Measurements from ENCODE around the gene BCO1.

The BCO1 gene

GRCh38 chr16:81279392-81279791 lies 40.9 kb downstream of the BCO1 start:
- DNase-seq (ENCODE audit: low read depth) = no peak
- TF ChIP-seq CTCF (IDR thresholded peaks at IDR 0.05; ENCODE audit: control insufficient read depth, extremely low read depth, insufficient read depth) = no peak
- no peak overlapping the region for H3K4me3 ChIP-seq (ENCODE audit: low read depth, low read length)

GRCh38 chr16:81280393-81280792 lies 41.9 kb downstream of the BCO1 start:
- TF ChIP-seq CTCF (IDR thresholded peaks at IDR 0.05; ENCODE audit: control insufficient read depth, extremely low read depth, insufficient read depth) = no peak
- DNase-seq (ENCODE audit: low read depth) = no peak
- no peak overlapping the region for H3K4me3 ChIP-seq (ENCODE audit: low read depth, low read length)

GRCh38 chr16:81283044-81283443 lies 44.6 kb downstream of the BCO1 start:
- TF ChIP-seq CTCF (IDR thresholded peaks at IDR 0.05; ENCODE audit: control insufficient read depth, extremely low read depth, insufficient read depth) = no peak
- DNase-seq (ENCODE audit: low read depth) = no peak

GRCh38 chr16:81284995-81285600 lies 46.6 kb downstream of the BCO1 start:
- no peak overlapping the region for H3K4me3 ChIP-seq (ENCODE audit: low read depth, low read length)
- DNase-seq (ENCODE audit: low read depth) = no peak
- no peak for TF ChIP-seq CTCF (IDR thresholded peaks at IDR 0.05; ENCODE audit: control insufficient read depth, extremely low read depth, insufficient read depth)

More at GRCh38 chr16:81283044-81283443, 44.6 kb downstream of the BCO1 start:
- no peak overlapping the region for H3K4me3 ChIP-seq (ENCODE audit: low read depth, low read length)

GRCh38 chr16:81286190-81286589 lies 47.7 kb downstream of the BCO1 start:
- TF ChIP-seq CTCF (IDR thresholded peaks at IDR 0.05; ENCODE audit: control insufficient read depth, extremely low read depth, insufficient read depth) = no peak
- no peak for DNase-seq (ENCODE audit: low read depth)
- no peak overlapping the region for H3K4me3 ChIP-seq (ENCODE audit: low read depth, low read length)

- TF ChIP-seq CTCF (IDR thresholded peaks at IDR 0.05; ENCODE audit: control insufficient read depth, extremely low read depth, insufficient read depth) = no peak
- H3K4me3 ChIP-seq (ENCODE audit: low read depth, low read length) = no peak overlapping the region
- DNase-seq (ENCODE audit: low read depth) = no peak
Measured at GRCh38 chr16:81291117-81291516, 52.6 kb downstream of the BCO1 start.

GRCh38 chr16:81292936-81293335 lies 54.4 kb downstream of the BCO1 start:
- no peak for DNase-seq (ENCODE audit: low read depth)
- TF ChIP-seq CTCF (IDR thresholded peaks at IDR 0.05; ENCODE audit: control insufficient read depth, extremely low read depth, insufficient read depth) = no peak
- H3K4me3 ChIP-seq (ENCODE audit: low read depth, low read length) = no peak overlapping the region
